Osteoblast (primary cell): ENCODE measurements around the gene TMOD1. TPM values are rescaled to one million over a fixed set of nuclear protein-coding genes. Genes with fewer than 3 reads are reported as not detected.

Source experiments
- DNase-seq: peaks from one replicate; pipeline ENCODE4 v3.0.0; 2011; ENCODE audit warnings: low spot score, mixed read lengths; ENCODE audit not compliant: insufficient read length; ENCODE audit errors: missing footprints
- H2AFZ ChIP-seq: 2 replicates; pipeline ENCODE4 v1.6.0; 2011; ENCODE audit warnings: mild to moderate bottlenecking, low read length
- H3K27ac ChIP-seq: 2 replicates; pipeline ENCODE4 v1.5.1; 2011; ENCODE audit warnings: mild to moderate bottlenecking, low read depth, low read length, moderate library complexity
- H3K27me3 ChIP-seq: 2 replicates; pipeline ENCODE4 v1.6.0; 2012; ENCODE audit warnings: mild to moderate bottlenecking, control low read depth, inconsistent platforms, low read length, moderate library complexity; ENCODE audit not compliant: insufficient read depth
- H3K36me3 ChIP-seq: 2 replicates; pipeline ENCODE4 v1.5.1; 2011; ENCODE audit warnings: mild to moderate bottlenecking, low read length, control low read depth, moderate library complexity; ENCODE audit not compliant: insufficient read depth
- H3K4me1 ChIP-seq: 2 replicates; pipeline ENCODE4 v1.5.1; 2011; ENCODE audit warnings: mild to moderate bottlenecking, low read length, control low read depth, moderate library complexity; ENCODE audit not compliant: insufficient read depth
- H3K4me2 ChIP-seq: 2 replicates; pipeline ENCODE4 v1.6.0; 2011; ENCODE audit warnings: mild to moderate bottlenecking, low read length; ENCODE audit not compliant: insufficient read depth
- H3K4me3 ChIP-seq: fragments of 200-600 bp; sonication (generic); 3 replicates; pipeline ENCODE4 v1.5.1; 2012; ENCODE audit warnings: mild to moderate bottlenecking, low read length, inconsistent platforms; ENCODE audit not compliant: insufficient read depth
- H3K79me2 ChIP-seq: 2 replicates; pipeline ENCODE4 v1.6.0; 2012; ENCODE audit warnings: mild to moderate bottlenecking, low read length, control low read depth, inconsistent platforms; ENCODE audit not compliant: insufficient read depth
- H3K9me3 ChIP-seq: 2 replicates; pipeline ENCODE4 v1.5.1; 2011; ENCODE audit warnings: low read depth, low read length, control low read depth
- H4K20me1 ChIP-seq: 2 replicates; pipeline ENCODE4 v1.6.0; 2012; ENCODE audit warnings: mild to moderate bottlenecking, low read length, control low read depth; ENCODE audit not compliant: insufficient read depth
- total RNA-seq: library from RNA; depleted of rRNA; stranded (reverse); fragments of >200 nt; gene quantifications from 2 replicates; pipeline ENCODE4 v1.2.3, GENCODE V29; 2012
- TF ChIP-seq, protein P1 (sequence below): IDR thresholded peaks from 2 replicates; pipeline ENCODE4 v1.5.1; 2011; ENCODE audit warnings: mild to moderate bottlenecking, low read depth, low read length, moderate library complexity; ENCODE audit errors: extremely low read depth

TMOD1 gene
- total RNA-seq, 1 donor, result not detected

DNA sequence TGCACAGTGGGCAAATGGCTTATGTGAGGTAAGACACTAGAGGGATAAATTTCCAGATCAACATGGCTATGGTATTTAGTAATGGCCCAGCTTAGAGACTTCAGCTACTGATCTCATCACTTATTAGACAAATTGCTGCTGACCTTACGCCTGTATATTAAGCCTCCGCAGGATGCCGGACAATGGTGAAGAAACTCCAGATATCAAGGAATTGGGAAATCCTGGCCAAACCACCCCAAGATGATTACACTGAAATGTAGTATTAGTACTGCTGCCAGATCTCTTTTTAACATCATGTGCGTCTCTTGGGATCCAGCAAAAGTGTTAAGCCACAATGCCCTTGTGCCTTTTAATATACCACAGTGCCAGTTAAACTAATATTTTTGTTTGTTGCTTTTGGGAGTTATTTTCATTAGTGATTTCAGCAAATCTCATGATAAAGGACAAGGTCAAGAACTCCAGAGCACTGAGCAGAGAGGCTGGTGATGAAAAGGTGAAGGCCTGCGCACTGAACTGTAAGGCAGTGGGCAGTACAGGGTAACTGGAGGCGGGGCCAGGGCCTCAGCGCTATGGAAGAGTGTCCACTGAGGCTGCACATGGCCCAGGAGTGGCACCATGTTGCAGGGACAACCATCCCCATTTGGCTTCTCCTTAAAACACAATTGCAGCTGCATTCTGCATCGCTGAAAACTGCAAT is 99.2 kb downstream of the TMOD1 start:
- TF ChIP-seq, protein P1, sequence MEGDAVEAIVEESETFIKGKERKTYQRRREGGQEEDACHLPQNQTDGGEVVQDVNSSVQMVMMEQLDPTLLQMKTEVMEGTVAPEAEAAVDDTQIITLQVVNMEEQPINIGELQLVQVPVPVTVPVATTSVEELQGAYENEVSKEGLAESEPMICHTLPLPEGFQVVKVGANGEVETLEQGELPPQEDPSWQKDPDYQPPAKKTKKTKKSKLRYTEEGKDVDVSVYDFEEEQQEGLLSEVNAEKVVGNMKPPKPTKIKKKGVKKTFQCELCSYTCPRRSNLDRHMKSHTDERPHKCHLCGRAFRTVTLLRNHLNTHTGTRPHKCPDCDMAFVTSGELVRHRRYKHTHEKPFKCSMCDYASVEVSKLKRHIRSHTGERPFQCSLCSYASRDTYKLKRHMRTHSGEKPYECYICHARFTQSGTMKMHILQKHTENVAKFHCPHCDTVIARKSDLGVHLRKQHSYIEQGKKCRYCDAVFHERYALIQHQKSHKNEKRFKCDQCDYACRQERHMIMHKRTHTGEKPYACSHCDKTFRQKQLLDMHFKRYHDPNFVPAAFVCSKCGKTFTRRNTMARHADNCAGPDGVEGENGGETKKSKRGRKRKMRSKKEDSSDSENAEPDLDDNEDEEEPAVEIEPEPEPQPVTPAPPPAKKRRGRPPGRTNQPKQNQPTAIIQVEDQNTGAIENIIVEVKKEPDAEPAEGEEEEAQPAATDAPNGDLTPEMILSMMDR, result no peak
- H3K27ac ChIP-seq, result no peak overlapping the region
- no peaks in the 10 kb centered on the region for H3K79me2 ChIP-seq
- H3K27me3 ChIP-seq, result peaks cover 7% of the 10 kb centered on the region
- H4K20me1 ChIP-seq, result no peaks in the 10 kb centered on the region
- H3K4me1 ChIP-seq, result no peaks in the 10 kb centered on the region
- H3K9me3 ChIP-seq, result no peaks in the 10 kb centered on the region
- H3K36me3 ChIP-seq, result peaks cover 52% of the 10 kb centered on the region
- H3K4me3 ChIP-seq, result no peak overlapping the region
- no peak for DNase-seq
- H2AFZ ChIP-seq, result no peak overlapping the region
- no peak overlapping the region for H3K4me2 ChIP-seq

DNA sequence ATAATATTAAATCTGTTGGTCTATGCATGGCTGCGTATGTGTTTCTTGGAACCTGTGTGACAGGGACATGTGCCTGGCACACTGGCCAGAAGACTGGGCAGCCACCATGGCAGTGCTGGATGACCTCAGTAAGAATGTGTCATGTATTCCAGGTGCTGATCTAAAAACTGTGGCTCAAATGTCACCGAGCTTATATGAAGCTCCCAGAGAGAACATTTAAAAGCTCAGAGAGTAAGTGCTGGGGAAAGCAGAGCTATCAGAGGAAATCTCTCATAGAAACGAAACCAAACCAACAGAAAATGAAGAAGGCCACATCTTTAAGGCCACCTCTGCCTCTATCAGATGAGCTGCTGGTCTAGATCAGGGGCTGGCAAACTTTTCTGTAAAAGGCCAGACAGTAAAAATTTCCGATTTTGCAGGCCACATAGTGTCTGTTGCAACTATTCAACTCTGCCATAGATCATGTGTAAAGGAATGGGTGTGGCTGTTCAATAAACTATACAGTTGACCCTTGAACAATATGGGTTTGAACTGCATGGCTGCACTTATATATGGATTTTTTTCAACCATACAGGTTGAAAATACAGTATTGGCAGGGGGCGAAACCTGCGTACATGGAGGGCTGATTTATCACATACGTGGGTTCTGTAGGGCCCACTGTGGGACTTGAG is 99.9 kb downstream of the TMOD1 start:
- Histone ChIP-seq H2AFZ (no peak overlapping the region), H3K4me3 (no peak overlapping the region), H3K9me3 (no peaks in the 10 kb centered on the region), H3K36me3 (peaks cover 55% of the 10 kb centered on the region), H4K20me1 (no peaks in the 10 kb centered on the region), H3K79me2 (no peaks in the 10 kb centered on the region), H3K4me1 (no peaks in the 10 kb centered on the region), H3K4me2 (no peak overlapping the region), H3K27me3 (peaks cover 6% of the 10 kb centered on the region), H3K27ac (no peak overlapping the region)
- no peak for DNase-seq
- TF ChIP-seq, protein P1, result no peak

DNA sequence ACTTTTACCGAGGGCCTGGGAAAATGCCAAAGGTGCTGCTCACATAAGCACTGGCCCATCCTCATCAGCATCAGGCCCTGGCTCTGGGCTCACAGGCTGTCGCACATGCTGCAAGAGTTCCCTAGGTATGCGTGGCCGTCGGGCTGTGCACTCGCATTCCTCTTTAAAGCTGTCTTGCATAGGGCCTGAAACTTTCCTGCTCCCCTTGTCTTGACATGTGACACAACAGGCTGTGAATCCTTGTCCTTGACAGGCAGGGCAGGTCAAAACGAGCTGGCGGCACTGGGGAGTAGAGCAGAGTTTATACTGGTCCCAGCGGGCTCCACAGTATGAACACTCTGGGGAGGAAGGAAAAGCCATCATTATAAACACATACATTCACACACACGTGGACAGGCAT is 101.0 kb downstream of the TMOD1 start:
- TF ChIP-seq, protein P1, result no peak
- no peaks in the 10 kb centered on the region for H3K9me3 ChIP-seq
- peaks cover 59% of the 10 kb centered on the region for H3K36me3 ChIP-seq
- no peak overlapping the region for H3K4me2 ChIP-seq
- H3K79me2 ChIP-seq, result no peaks in the 10 kb centered on the region
- DNase-seq, result no peak
- H3K27me3 ChIP-seq, result no peaks in the 10 kb centered on the region
- no peak overlapping the region for H3K4me3 ChIP-seq
- H4K20me1 ChIP-seq, result no peaks in the 10 kb centered on the region
- H3K4me1 ChIP-seq, result no peaks in the 10 kb centered on the region
- H2AFZ ChIP-seq, result no peak overlapping the region
- no peak overlapping the region for H3K27ac ChIP-seq

DNA sequence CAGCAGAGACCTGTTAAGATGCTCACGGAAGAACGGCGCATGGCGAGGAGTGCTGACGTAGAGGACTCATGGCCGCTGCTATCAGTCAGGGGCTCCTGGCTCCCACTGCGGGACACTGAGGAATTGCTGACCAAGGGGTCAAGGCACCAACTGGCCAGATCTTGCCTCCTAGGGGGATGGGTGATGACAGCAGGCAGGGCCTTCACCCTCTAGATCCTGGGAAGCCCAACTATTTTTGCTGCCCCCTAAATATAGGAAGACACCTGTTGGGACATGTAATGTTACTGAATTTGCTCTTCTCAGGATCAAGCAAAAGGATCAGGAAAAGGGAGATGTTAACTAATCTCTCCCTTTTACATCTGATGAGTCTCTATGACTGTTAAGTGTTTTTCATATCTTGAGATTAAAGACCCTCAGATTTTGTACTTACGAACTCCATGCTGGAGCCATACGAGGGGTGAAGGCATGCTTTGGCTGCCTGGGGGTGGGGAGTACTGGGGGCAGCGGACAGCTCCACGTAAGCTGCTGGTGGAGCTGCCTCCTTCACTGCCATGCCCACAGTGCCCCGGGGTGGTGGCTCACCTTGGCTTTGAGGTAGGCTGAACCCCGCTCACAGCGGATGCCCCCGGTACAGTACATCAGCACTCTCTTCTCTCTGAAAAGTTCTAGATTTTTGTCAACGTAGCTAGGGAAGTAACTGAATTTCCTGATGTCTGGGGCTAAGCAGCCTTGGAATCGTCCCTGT is 103.6 kb downstream of the TMOD1 start:
- Histone ChIP-seq H3K4me3 (no peak overlapping the region), H3K4me2 (no peak overlapping the region), H2AFZ (no peak overlapping the region), H3K27ac (no peak overlapping the region), H3K36me3 (peaks cover 59% of the 10 kb centered on the region), H3K9me3 (no peaks in the 10 kb centered on the region), H3K4me1 (no peaks in the 10 kb centered on the region), H3K79me2 (no peaks in the 10 kb centered on the region), H4K20me1 (no peaks in the 10 kb centered on the region), H3K27me3 (no peaks in the 10 kb centered on the region)
- no peak for DNase-seq
- TF ChIP-seq, protein P1, result no peak
